NCI-H187 (cell line): ENCODE measurements around the gene GAD1.

Experiments used
- DNase-seq, 2 experiments: peaks; one replicate each; lab custom pipeline; 2025; lab: John Stamatoyannopoulos, UW

The GAD1 gene

DNA sequence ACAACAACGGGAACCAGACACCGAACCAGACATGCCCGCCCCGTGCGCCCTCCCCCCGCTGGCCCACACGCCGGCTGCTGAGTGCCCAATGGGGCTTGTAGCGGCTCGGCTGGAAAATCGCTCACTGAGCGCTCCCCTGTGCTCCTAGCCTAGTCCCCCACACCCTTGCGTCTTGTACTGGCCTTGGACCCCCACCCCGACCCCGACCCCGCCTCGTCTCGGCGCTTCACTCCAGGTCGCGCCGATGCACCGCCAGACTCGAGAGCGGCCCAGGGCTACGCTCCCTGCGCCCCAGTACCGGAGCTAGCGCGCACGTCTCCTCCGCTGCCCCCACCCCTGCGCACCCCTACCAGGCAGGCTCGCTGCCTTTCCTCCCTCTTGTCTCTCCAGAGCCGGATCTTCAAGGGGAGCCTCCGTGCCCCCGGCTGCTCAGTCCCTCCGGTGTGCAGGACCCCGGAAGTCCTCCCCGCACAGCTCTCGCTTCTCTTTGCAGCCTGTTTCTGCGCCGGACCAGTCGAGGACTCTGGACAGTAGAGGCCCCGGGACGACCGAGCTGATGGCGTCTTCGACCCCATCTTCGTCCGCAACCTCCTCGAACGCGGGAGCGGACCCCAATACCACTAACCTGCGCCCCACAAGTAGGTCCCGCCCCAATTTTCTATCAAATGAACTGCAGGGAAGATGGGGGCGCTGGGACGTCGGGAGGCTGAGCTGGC is 1.5 kb downstream of the GAD1 start:
- DNase-seq, result no peak

DNA sequence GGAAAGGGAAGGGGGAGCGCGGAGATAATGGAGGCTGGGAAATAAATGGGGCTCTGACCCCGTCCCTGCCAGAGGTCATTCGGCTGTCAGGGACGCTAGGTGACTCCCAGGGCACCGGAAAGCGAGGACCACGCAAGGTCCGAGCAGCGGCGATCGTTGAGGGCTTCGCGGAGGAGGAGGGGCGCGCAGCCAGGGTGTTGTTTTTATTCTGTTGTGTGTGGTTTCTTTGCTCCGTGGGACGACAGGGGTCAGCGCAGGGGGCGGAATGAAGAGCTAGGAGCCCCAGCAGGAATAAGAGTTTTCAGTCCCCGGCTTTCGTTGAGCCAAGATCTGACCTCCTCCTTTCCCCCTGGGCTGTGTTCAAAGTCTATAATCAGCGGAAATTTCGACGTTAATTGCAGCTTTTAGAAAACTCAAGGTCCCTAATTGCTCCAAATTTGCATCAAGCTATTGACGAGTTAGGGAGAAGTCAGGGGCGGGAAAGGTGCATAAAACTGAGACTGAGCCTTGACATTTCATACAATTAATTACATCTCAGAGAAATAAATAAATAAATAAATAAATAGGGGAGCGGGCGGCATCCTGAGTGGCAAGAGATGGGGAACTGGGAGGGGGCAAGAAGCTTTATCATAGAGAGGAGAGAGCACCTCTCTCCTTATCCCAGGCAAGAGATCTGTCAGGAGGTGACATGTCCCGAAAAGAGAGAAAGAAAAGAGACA is 2.2 kb downstream of the GAD1 start:
- no peak for DNase-seq

DNA sequence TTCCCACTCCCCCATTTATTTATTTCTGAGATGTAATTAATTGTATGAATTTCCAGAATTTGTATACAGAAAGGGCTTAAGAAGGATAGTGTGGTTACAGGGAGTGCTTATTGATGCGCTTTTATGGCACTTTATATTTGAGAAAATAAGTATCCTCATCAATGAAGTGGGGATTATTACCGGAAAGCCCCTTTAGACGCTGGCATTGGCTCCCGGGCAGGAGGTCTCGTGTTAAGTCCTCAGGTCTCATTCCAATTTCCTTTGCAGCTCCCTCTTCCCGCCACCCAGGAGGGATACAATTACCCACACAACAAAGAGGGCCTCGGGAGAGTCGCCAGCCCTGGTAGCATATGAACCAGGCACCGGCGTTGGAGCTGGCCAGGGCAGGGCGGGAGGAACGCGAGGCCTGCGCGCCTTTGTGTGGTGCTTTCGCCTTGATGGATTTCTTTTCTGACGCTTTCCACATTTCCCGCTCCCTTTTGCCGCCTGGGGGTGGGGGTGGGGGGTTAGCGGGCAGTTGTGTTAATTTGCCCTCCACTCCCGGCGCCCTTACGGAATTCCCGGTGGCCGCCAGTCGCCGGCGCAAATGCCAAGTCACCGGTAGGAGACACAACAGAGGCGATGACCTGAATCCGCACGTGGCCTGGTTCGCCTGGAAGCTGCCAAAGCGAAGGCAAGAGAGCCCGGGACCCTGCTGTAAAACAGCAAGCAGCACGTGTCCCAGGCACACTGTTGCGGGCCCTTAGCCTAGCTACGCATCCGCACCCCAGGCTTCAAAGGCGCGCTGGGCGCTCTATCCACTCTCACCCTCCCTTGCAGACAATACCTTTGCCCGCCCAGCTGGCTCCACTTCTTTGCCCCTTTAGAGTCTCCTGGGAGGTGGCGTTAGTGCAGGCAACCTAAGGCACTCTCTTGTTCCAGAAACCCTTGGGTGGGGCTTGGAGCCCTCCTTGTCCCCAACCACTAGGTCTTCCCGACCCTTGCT is 3.3 kb downstream of the GAD1 start:
- no peak for DNase-seq

DNA sequence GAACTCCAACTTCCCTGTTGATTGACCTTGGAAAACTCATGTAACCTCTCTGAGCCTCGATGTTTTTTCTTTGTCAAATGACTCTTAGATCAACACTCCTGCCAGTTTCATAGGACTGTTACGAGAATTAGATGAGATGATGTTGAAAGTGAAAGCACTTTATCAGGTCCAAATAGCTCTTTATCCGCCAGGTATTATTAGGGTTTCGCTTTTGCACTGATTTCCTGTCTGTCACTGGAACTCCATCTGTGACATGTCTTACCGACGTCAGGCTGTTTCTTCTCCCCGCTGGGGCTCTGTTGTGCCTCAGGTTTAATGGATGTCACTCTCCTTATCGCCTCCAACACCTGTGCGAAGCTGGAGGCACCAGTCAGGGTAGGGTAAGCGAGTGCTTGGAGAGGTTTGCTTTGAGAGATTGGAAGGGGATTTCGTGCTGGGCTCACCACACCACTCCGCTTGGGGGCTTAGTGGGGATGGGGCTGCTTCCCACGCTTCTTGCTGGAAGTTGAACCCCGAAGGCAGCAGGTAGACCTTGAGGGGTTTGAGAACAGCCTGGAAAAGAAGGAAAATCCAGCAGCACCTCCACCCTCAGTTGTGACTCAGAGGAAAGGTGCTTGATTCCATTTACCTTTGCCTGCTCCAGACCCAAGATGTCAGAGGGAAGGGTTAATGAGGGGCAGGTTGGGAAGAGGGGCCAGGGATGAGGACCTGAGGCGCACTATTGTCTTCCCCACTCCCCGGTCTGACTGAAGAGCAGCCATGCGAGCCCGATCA is 4.3 kb downstream of the GAD1 start:
- no peak for DNase-seq

DNA sequence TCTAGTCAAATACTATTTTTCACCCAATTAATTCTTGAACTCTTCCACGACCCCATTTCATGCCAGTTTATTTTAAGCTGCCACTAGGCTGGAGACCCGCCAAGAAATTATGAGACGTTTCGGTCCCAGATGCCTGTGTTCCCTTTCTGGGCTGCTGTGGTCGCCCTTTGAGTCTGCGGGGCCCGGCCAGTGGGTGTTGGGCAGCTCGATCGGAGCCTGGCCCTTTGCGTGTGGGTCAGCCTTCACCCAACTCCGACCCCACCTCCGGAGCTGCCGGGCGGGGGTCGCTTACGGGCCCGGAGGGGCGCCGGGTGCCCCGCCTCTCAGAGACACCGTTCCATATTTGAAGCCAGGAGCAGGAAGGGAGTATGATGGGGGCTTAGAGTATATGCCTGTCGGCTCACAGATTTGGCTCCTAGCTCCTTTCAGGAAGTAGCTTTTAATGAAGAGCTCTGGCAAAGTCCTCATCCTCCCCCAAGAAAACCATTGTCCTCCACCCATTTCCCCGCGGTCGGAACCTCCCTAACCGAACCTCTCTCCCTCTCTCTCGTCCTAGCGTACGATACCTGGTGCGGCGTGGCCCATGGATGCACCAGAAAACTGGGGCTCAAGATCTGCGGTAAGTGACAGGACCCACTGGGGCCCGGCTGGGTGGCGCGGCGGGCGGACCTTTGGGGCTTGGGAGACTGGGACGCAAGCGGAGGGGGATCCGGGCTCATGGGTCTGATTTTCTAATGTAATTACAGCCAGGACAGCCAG is 5.0 kb downstream of the GAD1 start:
- DNase-seq, result no peak

DNA sequence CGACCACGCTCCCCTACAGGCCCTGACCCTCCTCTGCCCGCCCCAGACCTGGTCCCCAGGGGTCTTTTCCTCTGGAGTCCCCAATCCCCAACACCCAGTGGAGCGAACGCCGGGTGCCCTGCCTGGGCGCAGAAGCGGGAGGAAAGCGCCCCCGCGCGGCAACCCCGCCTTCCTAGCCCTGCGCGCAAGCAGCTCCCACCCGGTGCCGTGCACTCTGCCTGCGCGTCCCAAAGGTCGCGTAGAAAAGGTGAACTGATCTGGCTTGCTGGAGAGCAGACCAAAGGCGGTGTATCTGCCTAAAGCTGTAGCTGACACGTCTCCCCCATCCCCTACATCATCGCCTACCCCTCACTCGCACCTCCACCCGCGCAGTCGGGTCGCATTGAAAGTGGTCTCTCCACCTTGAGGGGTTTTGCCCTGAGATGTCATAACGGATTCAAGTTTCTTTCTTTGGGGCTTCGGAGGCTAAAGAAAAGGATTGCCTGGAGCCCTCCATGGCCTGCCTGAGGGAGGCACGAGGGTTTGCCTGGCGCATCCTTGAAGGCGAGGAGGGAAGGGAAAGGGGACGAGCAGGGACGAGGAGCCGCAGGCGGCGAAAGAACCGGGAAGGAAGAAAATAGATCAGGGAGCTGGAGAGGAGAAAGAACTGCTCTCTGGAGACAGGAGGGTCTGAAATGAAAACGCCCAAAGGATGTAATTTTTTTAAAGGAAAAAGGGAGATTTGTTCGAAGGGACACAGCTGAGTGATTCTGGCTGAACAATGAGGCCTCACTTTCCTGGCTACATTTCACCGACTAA is 5.8 kb downstream of the GAD1 start:
- no peak for DNase-seq

DNA sequence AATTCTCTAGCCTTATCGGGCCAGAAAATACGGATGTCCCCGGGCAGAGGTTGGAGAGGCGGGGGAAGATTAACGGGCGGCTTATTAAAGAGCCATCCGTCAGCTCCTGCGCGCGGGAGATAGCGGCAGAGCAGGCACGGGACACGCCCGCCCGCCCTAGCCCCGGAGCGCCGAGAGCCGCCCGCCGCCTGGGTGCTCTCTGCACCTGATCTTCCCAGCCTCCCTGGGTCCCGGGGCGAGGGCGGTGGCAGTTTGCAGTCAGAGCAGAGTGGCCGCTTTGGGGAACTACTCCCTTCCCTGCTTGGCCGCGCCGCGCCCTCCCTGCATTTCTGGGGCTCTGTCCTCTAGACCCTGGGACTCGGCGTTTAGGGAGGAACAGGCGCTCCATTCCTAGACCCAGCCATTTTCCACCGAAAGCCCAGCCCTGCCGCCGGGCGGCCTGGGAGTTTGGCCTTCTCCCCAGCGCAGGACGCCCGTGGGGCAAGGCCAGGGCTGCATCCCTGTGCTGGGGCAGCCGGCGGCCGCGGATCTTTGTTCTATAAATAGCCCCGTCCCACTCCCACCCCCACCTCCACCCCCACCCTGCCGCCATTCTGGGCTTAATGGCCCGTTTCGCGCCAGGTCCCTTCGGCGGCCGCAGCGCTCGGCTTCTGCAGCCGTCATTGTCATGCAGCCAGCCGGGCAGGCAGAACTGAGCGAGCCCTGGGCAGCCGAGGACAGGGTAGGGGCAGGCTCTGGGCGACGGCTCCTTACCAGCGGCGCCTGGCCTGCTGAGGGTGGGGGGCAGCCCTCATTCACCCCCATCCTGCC is 6.6 kb downstream of the GAD1 start:
- DNase-seq, result no peak

DNA sequence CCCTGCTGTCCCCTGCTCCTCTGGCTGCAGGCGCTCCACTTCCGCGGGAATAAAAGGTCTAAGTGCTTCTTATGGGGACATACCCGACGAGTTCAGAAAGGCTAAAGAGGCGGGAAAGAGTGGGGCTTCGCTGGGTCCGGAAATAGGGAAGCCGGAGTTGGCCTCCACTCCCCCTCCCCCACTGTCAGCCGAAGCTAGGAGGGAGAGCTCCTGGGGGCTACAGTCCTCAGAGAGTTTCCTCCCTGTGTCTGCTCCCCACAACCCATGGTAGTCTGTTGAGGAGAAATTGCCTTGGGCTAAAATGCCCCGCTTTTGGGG is 7.2 kb downstream of the GAD1 start:
- DNase-seq, result no peak

DNA sequence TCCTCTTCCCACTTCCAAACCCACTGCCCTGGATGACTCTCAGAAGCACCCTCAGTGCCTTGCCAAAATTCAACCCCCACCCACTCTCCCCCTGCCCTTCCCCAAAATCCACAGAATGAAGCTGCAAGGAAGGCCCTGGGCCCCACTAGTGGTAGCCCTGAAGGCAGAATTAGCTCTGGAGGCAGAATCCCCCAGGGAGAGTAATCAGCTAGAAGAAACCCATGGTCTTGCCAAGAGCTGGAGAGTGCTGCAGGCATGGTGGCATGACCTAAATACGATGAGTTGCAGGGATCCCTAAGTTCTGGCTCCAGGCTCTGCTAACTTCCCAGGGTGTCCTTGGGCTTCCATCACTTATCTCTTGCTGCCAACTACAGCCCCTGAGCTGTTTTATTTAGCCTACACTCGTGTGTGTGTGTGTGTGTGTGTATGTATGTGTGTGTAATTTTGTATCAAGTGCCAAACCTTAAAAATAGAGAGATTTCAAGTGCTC is 7.9 kb downstream of the GAD1 start:
- no peak for DNase-seq

DNA sequence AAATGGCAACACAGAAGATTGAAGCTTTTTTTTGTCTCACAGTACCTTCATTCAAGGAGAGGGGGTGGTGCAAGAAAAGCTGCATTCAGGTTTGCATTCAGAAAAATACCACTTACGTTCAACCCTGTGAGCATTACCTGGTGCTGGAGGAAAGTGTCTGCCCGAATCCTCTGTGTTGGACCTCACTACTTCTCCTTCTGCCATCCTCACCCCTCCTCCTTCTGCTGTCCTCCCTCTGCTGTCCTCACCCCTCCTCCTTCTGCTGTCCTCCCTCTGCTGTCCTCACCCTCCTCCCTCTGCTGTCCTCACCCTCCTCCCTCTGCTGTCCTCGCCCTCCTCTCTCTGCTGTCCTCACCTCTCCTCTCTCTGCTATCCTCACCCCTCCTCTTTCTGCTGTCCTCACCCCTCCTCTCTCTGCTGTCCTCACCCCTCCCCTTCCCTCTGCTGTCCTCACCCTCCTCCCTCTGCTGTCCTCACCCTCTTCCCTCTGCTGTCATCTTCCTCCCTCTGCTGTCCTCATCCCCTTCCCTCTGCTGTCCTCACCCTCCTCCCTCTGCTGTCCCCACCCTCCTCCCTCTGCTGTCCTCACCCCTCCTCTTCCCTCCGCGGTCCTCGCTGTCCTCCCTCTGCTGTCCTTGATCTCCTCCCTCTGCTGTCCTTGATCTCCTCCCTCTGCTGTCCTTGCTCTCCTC is 11.3 kb downstream of the GAD1 start:
- no peak for DNase-seq

DNA sequence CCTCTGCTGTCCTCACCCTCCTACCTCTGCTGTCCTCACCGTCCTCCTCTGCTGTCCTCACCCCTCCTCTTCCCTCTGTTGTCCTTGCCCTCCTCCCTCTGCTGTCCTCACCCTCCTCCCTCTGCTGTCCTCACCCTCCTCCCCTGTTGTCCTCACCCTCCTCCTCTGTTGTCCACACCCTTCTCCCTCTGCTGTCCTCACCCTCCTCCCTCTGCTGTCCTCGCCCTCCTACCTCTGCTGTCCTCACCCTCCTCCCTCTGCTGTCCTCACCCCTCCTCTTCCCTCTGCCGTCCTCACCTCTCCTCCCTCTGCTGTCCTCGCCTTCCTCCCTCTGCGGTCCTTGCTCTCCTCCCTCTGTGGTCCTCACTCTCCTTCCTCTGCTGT is 11.8 kb downstream of the GAD1 start:
- no peak for DNase-seq

DNA sequence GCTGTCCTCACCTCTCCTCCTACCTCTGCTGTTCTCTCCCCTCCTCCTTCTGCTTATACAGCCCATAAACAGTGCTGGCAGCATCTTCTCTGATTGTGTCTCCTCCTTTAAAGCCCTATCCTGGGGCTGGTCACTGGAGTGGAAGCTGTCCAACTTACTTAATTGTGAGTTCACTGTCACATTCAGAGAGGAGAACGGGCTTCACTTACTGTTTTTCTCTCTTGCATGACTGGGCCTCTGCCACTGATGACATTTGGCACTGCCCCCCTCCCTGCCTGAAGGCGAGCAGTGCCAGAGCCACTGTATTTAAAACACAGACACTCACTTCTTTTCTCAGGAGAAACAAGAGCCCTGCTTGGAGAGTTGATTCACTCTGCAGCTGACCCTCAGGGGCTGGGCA is 12.3 kb downstream of the GAD1 start:
- DNase-seq, result no peak

DNA sequence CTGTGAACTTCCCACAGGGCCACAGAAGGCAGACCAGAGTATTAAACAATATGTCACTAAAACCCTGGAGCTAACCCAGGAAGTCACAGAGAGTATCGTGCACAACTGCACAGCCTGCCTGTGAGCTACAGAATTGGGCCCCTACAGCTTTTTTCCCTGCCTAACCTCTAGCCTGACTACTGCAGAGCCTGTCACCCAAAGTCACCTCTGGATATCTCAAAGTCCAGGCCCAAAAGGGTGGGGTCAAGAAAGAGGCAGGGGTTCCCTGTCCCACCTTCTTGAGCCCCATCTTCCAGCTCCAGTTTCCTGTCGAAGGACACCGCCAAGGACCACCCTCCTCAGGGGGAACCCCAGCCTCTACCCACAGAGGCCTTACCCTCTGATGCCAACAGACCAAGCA is 13.5 kb downstream of the GAD1 start:
- DNase-seq, result no peak

DNA sequence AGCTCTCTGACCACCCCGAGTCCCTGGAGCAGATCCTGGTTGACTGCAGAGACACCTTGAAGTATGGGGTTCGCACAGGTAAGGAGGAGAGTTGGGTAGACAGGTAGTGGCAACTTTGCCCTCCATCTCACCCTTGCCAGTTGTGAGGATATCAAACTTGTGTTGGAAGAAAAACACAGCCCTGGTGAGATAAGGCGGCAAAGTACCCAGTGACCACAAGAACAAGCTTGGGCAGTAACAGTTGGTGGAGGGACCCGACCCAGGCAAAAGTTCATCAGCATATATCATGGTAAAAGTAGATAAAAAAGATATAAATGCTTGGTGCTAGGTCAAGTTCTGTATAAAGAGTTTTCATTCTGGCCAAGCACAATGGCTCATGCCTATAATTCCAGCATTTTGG is 14.4 kb downstream of the GAD1 start:
- DNase-seq, result no peak

DNA sequence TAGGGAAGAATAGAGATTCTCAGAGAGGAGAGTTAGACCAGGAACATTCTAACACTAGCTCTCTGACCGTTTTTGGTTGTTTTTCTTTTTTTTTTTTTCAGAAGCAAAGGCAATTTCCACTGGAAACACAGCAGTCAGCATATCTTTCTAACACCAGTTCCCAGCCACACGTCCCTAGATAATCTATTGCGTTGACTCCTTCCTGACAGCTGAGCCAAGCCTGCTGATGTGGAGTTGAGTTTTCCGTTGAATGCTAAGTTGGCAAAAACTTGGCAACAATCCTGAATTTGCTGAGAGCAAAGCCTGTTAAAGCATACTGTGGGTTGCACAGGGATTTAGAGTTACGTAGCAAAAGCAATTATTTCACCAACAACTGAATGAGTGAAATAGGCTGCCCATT is 19.3 kb downstream of the GAD1 start:
- DNase-seq, result no peak

DNA sequence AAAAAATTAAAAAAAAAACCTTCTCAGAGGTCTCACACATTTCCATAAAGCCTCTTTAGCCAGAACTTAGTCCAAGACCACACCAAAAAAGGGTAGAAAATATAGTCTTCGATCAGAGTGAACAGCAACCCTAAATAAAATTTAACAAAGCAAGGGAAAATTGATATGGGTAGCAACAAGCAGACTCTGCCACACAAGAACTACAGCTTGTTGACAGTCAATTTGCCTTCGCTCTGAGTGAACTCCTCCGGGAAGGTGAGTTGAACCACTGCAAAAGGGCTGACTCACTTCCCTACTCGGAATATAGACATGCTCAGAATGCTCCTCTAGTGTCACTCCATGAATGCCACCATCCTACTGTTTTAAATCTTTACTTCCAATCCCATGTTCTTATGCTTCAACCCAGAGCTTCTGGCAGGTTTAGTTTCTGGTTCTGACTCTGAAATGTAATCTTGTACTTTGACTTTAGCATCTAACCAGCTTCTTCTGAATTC is 24.1 kb downstream of the GAD1 start:
- no peak for DNase-seq

DNA sequence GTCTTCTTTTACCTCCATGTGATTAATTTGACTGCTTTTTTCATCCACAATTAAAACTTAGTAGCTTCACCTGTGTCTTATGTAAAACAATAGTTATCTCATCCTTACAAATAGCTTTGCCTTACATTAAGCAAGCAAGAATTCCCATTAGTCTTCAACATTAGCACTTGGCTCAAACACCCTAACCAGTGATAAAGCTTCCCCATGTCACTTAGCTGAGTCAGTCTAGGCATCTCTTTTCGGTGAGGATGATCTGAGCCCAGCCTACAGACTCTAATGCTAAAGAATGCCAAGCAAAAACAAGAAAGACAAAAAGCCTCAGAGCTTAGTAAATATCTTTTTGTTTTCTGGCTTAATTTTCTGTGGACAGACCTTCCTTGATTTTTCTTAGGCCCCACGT is 26.1 kb downstream of the GAD1 start:
- DNase-seq, result no peak

DNA sequence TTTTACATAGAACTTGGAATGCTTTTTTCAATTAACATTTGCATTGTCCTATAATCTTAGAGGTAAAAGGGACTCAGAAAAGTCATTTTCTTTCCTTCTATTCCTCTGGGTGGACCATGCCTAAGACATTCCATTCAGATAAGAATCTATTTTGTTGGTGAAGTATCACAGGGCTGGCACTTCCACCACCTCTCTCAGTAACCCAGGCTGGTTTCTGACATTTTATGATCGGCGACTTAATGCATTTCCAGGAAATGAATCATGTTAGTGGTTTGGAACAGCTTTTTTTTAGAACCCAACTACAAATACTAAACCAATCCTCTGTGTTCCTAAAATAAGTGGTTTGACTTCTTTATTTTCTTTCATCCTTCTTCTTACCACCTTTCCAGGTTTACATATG is 27.0 kb downstream of the GAD1 start:
- DNase-seq, result no peak

DNA sequence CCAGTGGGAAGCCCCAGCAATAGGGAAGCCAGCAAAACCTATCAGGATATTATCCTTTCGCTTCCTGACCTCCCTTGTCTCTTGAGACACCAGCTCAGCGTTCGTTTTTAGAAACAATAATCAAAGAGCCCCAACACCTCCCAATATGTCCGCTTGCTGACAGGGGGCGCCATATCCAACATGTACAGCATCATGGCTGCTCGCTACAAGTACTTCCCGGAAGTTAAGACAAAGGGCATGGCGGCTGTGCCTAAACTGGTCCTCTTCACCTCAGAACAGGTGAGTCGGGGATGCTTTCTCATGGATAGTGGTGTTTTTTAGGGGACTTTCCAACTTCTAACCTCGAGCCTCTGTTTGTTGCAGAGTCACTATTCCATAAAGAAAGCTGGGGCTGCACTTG is 28.7 kb downstream of the GAD1 start:
- no peak for DNase-seq
